Activated naive CD4-positive, alpha-beta T cell treated with anti-CD3 and anti-CD28 coated beads for 36 hours (primary cell): Measurements from ENCODE around the gene MYO5A. TPM values are rescaled to one million over a fixed set of nuclear protein-coding genes. Genes with fewer than 3 reads are reported as not detected.

ENCODE experiments used
- CTCF ChIA-PET: fragments of 350-600 bp; sonication (Branson Sonifier 250); formaldehyde crosslinking; loops from one replicate; lab custom pipeline; 2021; ENCODE audit warnings: antibody characterized with exemption; lab: Charles Lee
- DNase-seq: peaks from one replicate; pipeline ENCODE4 v3.0.0-alpha.2; 2020
- H3K27ac Mint-ChIP-seq: one replicate; pipeline ENCODE4 v1.8.0; 2021; ENCODE audit warnings: mild to moderate bottlenecking, mixed read lengths
- H3K27me3 Mint-ChIP-seq: one replicate; pipeline ENCODE4 v1.8.0; 2021; ENCODE audit warnings: low read depth, mixed read lengths
- H3K36me3 Mint-ChIP-seq: one replicate; pipeline ENCODE4 v1.8.0; 2021; ENCODE audit warnings: low read depth, mixed read lengths
- H3K4me1 Mint-ChIP-seq: one replicate; pipeline ENCODE4 v1.8.0; 2021; ENCODE audit warnings: low read depth, mixed read lengths
- H3K4me3 Mint-ChIP-seq: one replicate; pipeline ENCODE4 v1.8.0; 2021; ENCODE audit warnings: mild to moderate bottlenecking, moderate library complexity, mixed read lengths
- H3K9me3 Mint-ChIP-seq: one replicate; pipeline ENCODE4 v1.8.0; 2021; ENCODE audit warnings: mixed read lengths
- intact Hi-C: fragments of 100-400 bp; cut with micrococcal nuclease; formaldehyde crosslinking; loops from one replicate; pipeline ENCODE4 v1.15.1; 2023
- total RNA-seq, 2 experiments: library from RNA; stranded (reverse); gene quantifications; one replicate each; pipeline ENCODE4 v1.2.3, GENCODE V29; 2021

The MYO5A gene
- total RNA-seq, 2 experiments from 2014 or later = 13.2 to 13.7 TPM

DNA sequence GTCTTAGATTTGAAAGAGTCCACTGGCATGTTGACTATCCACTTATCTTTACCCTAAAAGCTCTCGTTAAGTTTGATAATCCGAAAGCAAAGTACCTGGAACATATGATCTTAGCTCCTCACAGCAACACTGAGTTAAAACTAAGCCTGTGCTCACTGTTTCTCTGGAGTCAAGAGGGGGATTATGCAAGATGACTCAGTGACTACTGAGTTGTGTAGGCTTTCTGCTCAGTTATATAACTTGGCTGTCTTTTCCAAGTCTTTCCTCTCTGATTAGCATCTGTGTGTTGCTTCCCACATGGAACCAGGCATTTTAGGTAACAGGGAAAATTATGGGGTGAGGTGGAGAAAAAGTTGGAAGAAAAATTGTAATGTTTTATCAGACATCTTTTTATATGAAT, 201.9 kb downstream of the MYO5A start:
- DNase-seq = no peak
- Mint-ChIP-seq H3K9me3 (no peaks in the 10 kb centered on the region), H3K4me3 (no peak overlapping the region), H3K4me1 (peaks cover 6% of the 10 kb centered on the region), H3K27ac (no peak overlapping the region), H3K27me3 (no peaks in the 10 kb centered on the region), H3K36me3 (peaks cover 10% of the 10 kb centered on the region)
- CTCF ChIA-PET = interaction anchor here (2.0 kb wide), 1 partner anchor 407 kb away, joined by 6 read pairs; no protein-coding TSS in a partner anchor
- intact Hi-C loops = no loop called here

DNA sequence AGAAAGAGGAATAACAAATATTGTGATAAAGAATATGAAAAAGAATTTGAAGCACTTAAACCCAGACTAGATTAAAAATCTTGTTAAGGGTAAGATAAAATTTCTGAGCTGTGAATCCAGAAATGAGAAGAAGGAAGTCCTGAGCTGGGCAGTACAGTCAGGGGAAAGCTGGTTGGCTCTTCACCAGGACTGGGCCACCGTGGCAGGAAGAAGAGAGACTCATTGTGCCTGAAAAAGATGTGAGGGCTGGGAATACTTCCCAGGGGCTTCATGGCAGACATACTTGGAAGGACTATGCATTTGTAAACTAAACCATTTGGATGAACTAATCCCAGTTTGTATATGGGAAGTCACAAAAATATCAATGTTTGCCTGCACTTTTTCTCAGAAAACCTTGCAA, 204.6 kb downstream of the MYO5A start:
- no peaks in the 10 kb centered on the region for H3K9me3 Mint-ChIP-seq
- no peak overlapping the region for H3K4me3 Mint-ChIP-seq
- no peaks in the 10 kb centered on the region for H3K4me1 Mint-ChIP-seq
- CTCF ChIA-PET = interaction anchor here (1.4 to 1.5 kb wide), 2 partner anchors 67 to 411 kb away, joined by 3 to 4 read pairs; no protein-coding TSS in a partner anchor
- H3K27me3 Mint-ChIP-seq = no peaks in the 10 kb centered on the region
- intact Hi-C loops = no loop called here
- no peak overlapping the region for H3K27ac Mint-ChIP-seq
- peaks cover 9% of the 10 kb centered on the region for H3K36me3 Mint-ChIP-seq
- DNase-seq = no peak

DNA sequence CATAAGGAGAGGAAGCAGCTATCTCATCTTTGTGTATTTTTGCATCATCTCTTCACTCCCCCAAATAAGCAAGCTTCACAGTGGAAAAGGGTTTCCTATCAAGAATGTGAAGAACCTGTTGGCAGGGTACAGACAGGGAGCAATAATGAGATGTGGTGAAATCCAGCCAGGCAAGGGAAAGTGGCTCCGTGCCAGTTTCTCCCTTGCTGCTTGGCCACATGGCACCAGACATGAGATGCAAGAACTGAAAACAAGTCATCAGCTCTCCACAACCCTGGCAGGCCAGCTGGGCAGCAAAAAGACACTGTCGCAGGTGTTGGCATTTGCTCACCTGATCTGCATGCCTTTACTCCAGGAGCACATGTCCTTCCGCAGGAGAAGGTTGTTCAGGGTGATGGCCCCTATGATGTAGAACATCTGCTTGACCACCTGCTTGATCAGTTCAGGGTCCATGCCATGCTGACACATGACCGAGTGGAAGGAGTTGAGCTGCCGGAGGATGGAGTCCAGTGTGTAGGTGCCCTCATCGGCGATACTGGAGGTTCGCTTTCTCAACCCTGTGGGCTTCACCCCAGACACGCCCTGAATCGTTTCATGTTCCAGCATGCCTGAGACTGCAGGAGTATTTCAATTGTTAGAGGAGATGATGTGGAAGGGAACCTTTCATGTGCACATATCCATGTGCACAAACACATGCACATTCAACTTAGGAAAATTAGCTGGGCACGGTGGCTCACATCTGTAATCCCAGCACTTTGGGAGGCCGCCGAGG, 209.8 kb downstream of the MYO5A start:
- H3K27ac Mint-ChIP-seq = no peak overlapping the region
- no peak overlapping the region for H3K4me3 Mint-ChIP-seq
- DNase-seq = no peak
- H3K36me3 Mint-ChIP-seq = peaks cover 19% of the 10 kb centered on the region
- intact Hi-C loops = no loop called here
- no peaks in the 10 kb centered on the region for H3K27me3 Mint-ChIP-seq
- CTCF ChIA-PET = interaction anchor here (1.5 kb wide), 2 partner anchors 62 to 64 kb away, joined by 3 read pairs; no protein-coding TSS in a partner anchor
- H3K9me3 Mint-ChIP-seq = no peaks in the 10 kb centered on the region
- no peaks in the 10 kb centered on the region for H3K4me1 Mint-ChIP-seq

DNA sequence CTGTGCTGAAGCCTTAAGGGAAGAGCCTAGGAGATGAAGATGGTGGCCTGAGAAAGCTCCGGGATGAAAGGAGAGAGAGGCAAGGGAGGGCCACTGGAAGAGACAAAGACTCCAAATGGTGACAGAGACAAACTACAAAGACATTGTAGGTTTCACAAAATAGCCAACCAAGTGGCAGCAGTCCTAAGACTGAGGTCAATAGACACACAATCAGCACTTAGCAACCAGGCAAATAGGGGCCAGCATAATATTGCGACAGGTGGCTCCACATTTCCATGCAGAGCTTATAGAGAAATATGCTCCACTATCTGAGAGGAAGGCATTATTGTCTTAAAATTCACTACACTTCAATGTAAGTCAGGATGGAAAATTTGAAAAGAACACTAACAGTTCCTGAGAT, 211.0 kb downstream of the MYO5A start:
- Mint-ChIP-seq H3K4me1 (no peaks in the 10 kb centered on the region), H3K27ac (no peak overlapping the region), H3K4me3 (no peak overlapping the region), H3K9me3 (no peaks in the 10 kb centered on the region), H3K36me3 (peaks cover 22% of the 10 kb centered on the region), H3K27me3 (no peaks in the 10 kb centered on the region)
- intact Hi-C loops = no loop called here
- CTCF ChIA-PET = interaction anchor here (1.5 kb wide), 1 partner anchor 63 kb away, joined by 3 read pairs; no protein-coding TSS in a partner anchor
- no peak for DNase-seq

DNA sequence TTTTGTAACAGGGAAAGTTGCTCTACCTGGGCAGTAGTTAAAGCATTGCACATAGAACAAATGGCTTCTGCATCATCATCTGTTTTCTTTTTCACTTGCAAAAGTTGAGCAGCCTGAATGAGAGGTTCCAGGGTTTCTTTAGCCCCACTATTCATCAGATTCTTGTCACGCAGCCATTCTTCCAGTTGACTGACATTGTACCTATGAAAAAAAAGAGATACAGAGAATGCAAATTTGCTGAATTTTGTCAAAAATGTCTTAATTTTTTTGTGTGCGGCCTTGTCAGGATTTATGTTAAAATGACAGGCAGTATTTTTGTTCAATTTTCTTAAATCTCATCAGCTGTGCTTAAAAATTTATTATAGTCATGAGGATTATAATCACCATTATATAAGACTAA, 211.7 kb downstream of the MYO5A start:
- Mint-ChIP-seq H3K27ac (no peak overlapping the region), H3K36me3 (peaks cover 22% of the 10 kb centered on the region), H3K4me1 (no peaks in the 10 kb centered on the region), H3K9me3 (no peaks in the 10 kb centered on the region), H3K4me3 (no peak overlapping the region), H3K27me3 (no peaks in the 10 kb centered on the region)
- no peak for DNase-seq
- CTCF ChIA-PET = no interaction called here
- intact Hi-C loops = no loop called here

DNA sequence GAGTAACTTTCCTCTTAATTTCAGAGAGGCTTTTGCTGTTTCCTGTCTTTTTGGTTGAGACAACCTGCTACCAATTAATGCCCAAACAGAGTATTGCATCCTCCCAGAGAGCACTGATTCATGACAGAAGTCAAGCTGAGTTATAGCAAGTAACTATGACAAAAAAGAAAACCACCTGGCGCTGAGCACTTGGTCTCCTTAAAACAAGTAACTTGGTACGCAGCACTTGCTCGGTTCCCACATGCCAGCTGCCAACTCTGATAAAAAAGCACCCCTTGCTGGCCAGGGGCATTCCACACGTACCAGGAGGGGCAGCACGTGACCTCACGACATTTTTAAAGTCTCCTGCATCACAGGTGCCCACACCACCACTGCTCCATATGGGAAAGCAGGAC, 219.5 kb downstream of the MYO5A start:
- Mint-ChIP-seq H3K4me3 (no peak overlapping the region), H3K9me3 (no peaks in the 10 kb centered on the region), H3K4me1 (peaks cover under 1% of the 10 kb centered on the region), H3K36me3 (peaks cover 8% of the 10 kb centered on the region), H3K27ac (no peak overlapping the region), H3K27me3 (no peaks in the 10 kb centered on the region)
- DNase-seq = no peak
- CTCF ChIA-PET = no interaction called here
- intact Hi-C loops = no loop called here

DNA sequence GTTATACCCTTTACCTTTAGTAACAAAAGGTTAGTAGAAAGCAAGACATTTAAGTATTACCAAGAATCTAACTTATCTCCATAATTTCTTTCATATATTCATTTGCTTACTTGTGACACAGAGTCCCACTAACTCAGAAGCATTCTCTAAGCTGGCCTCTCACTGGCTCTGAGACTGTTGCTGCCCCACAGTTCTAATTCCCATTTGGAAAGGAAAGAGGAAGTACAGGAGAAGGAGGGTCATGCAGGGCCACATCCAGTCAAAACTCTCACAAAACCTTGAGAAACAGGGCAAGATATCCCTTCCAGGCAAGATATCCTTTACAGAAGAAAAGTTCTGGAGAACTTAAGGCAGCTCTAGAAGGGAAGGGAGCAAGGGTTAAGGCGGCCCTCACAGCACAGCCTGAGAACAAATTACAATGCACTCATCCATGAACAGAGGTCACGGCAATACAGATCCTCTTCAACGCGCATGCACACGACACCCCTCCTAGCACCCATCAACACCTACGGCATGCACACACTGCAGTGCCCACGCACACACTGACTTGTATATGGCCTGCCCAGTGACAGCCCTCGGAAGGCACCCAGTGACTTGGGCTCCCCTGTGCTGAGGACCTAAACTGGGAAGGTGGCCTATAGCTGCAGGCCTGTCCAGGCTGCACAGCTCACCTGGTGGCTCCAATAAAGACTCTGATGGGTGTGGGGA, 220.1 kb downstream of the MYO5A start:
- H3K9me3 Mint-ChIP-seq = no peaks in the 10 kb centered on the region

DNA sequence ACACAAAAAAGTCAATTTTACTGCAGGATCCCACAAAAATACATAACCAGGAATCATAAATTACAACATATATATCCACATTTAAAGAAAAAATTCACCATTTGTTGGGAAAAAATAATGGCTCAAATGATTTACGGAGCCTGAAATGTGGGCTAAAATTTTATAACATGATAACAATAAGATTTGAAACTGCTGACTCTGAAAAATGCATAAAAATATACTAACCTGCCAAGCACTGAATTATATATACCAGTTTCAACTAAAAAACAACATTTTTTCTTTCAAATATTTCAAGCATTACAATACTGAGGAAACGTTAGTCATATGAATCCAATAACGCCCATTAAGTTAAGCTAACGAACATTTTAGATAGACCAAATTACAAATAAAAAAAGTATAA, 220.8 kb downstream of the MYO5A start:
- Mint-ChIP-seq H3K27me3 (no peaks in the 10 kb centered on the region), H3K4me1 (peaks cover 8% of the 10 kb centered on the region), H3K4me3 (no peak overlapping the region), H3K9me3 (no peaks in the 10 kb centered on the region), H3K27ac (no peak overlapping the region), H3K36me3 (peaks cover 5% of the 10 kb centered on the region)
- intact Hi-C loops = no loop called here
- CTCF ChIA-PET = no interaction called here
- DNase-seq = no peak

More for the DNA sequence above, 220.1 kb downstream of the MYO5A start:
- H3K36me3 Mint-ChIP-seq = peaks cover 10% of the 10 kb centered on the region
- peaks cover 5% of the 10 kb centered on the region for H3K4me1 Mint-ChIP-seq
- no peak overlapping the region for H3K27ac Mint-ChIP-seq
- intact Hi-C loops = no loop called here
- no peak for DNase-seq
- H3K4me3 Mint-ChIP-seq = no peak overlapping the region
- H3K27me3 Mint-ChIP-seq = no peaks in the 10 kb centered on the region
- CTCF ChIA-PET = no interaction called here

DNA sequence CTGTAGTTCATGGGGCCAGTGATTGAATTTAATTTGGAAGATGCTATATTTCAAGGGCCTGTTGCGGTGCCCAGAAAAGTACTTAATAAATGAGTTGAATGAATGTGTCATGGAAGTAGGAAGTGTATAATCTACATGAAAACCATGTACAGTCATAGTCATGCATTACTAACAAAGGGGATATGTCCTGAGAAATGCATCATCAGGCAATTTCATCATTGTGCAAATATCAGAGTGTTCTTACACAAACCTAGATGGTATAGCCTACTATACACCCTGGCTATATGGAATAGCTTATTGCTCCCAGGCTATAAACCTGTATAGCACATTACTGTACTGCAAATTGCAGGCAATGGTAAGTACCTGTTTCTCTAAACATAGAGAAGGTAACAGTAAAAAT, 222.4 kb downstream of the MYO5A start:
- H3K4me1 Mint-ChIP-seq = peaks cover 8% of the 10 kb centered on the region
- H3K27ac Mint-ChIP-seq = no peak overlapping the region
- no peaks in the 10 kb centered on the region for H3K27me3 Mint-ChIP-seq
- no peaks in the 10 kb centered on the region for H3K9me3 Mint-ChIP-seq
- no peak for DNase-seq
- intact Hi-C loops = no loop called here
- CTCF ChIA-PET = interaction anchor here (0.5 to 0.7 kb wide), 2 partner anchors 43 to 47 kb away, joined by 3 read pairs; no protein-coding TSS in a partner anchor
- no peak overlapping the region for H3K4me3 Mint-ChIP-seq
- H3K36me3 Mint-ChIP-seq = peaks cover 3% of the 10 kb centered on the region

DNA sequence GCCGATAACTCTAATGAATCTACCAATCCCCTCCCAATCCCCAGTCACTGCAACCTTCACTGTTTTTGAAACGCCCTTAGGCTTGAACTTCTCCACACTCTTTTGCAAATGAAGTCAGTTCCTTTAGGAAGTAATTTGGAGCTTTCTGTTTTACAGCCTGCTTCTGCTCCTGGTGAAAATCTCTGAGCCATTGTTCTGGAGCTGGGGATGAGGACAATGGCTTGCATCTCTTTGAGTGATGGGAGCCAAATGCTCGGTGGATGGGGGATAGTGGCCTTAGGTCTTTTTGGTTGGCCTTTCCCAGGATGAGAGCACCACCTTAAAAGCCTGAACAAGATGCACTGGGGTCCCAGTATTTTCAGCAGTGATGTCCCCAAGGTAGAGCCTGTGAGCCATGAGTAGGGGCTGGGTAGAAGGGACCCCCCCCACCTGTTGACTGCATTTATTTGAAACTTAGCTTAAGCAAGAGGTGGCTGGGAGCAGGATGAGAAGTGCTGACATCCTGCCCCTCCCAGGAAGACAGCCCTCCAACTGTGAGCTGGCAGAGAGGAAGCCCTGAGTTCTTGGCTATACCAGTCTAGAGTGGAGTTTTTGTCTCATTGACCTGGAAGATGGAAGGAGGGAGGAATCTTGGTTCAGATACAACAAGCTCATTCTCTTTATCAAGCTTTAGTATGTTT, 225.4 kb downstream of the MYO5A start:
- Mint-ChIP-seq H3K36me3 (peaks cover 3% of the 10 kb centered on the region), H3K9me3 (no peaks in the 10 kb centered on the region), H3K27ac (no peak overlapping the region), H3K4me3 (no peak overlapping the region), H3K4me1 (peaks cover 8% of the 10 kb centered on the region), H3K27me3 (no peaks in the 10 kb centered on the region)
- intact Hi-C loops = no loop called here
- DNase-seq = no peak
- CTCF ChIA-PET = interaction anchor here (0.5 to 1.3 kb wide), 2 partner anchors 49 to 356 kb away, joined by 3 read pairs; no protein-coding TSS in a partner anchor

DNA sequence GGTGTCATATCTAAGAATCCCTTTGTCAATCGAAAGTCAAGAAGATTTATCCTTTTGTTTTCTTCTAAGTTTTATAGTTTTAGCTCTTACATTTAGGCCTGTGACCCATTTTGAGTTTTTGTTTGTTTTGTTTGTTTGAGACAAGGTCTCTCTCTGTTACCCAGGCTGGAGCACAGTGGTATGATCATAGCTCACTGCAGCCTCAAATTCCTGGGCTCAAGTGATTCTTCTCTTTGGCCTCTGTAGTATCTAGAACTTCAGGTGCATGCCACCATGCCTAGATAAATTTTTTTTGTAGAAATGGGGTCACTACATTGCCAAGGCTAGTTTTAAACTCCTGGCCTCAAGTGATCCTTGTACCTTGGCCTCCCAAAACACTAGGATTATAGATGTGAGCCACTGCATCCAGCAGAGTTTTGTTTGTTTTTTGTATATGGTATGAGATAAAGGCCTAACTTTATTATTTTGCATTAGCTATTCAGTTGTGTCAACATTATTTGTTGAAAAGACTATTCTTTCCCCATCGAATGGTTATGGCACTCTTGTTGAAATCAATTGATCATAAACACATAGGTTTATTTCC, 227.3 kb downstream of the MYO5A start:
- CTCF ChIA-PET = no interaction called here
- intact Hi-C loops = no loop called here
- DNase-seq = no peak
- H3K4me1 Mint-ChIP-seq = peaks cover 8% of the 10 kb centered on the region
- no peak overlapping the region for H3K27ac Mint-ChIP-seq
- H3K27me3 Mint-ChIP-seq = peaks cover 2% of the 10 kb centered on the region
- H3K9me3 Mint-ChIP-seq = no peaks in the 10 kb centered on the region
- H3K36me3 Mint-ChIP-seq = peaks cover 3% of the 10 kb centered on the region
- no peak overlapping the region for H3K4me3 Mint-ChIP-seq
